Breast epithelium (tissue), 3 donors: ENCODE data around the gene SPSB3.

Source experiments
- POLR2A ChIP-seq: fragments of 450-650 bp; IDR thresholded peaks from one replicate; pipeline ENCODE4 v1.6.1; 2016; ENCODE audit warnings: antibody characterized with exemption, mild to moderate bottlenecking, moderate library complexity
- POLR2AphosphoS5 ChIP-seq, 3 donors: sonication (generic); formaldehyde crosslinking; IDR thresholded peaks; one replicate each; pipeline ENCODE4 v1.6.1; 2017; ENCODE audit warnings: antibody characterized with exemption in 3 of 3
- TF ChIP-seq, protein P1 (sequence below), 3 donors: fragments of 450-650 bp; IDR thresholded peaks; one replicate each; pipeline ENCODE4 v1.5.1; 2016 to 2017; ENCODE audit warnings: antibody characterized with exemption in 3 of 3, mild to moderate bottlenecking in 3 of 3, moderate library complexity in 3 of 3

DNA sequence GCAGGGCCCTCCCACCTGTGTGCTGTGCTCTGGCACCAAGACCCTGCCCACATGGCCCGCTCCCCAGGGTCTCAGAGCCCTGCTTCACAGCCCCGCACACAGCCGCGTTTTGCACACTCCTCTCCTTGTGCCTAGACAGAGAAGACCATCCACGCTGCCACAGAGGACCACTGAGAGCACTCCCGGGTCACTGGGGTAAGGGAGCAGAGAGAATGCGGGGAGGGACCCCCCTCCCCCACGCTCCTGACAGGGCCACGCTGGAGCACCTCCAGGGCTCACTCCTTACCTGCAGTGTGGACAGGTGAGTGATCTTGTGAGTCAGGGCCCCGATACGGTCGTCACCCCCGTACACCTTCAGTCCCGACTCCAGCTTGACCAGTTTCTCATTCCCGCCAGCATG is 37.2 kb upstream of the SPSB3 start:
- TF ChIP-seq POLR2AphosphoS5 (IDR thresholded peaks at IDR 0.05), result no peak
- TF ChIP-seq, protein P1, sequence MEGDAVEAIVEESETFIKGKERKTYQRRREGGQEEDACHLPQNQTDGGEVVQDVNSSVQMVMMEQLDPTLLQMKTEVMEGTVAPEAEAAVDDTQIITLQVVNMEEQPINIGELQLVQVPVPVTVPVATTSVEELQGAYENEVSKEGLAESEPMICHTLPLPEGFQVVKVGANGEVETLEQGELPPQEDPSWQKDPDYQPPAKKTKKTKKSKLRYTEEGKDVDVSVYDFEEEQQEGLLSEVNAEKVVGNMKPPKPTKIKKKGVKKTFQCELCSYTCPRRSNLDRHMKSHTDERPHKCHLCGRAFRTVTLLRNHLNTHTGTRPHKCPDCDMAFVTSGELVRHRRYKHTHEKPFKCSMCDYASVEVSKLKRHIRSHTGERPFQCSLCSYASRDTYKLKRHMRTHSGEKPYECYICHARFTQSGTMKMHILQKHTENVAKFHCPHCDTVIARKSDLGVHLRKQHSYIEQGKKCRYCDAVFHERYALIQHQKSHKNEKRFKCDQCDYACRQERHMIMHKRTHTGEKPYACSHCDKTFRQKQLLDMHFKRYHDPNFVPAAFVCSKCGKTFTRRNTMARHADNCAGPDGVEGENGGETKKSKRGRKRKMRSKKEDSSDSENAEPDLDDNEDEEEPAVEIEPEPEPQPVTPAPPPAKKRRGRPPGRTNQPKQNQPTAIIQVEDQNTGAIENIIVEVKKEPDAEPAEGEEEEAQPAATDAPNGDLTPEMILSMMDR (IDR thresholded peaks at IDR 0.05), result no peak
- no peak for TF ChIP-seq POLR2A
